Stimulated activated CD4-positive, alpha-beta T cell treated with anti-CD3 and anti-CD28 coated beads, Interleukin-15, amount 100 ng/mL, for 24 hours (primary cell): ENCODE results near the gene CYTH1.

Experiments used
- DNase-seq: peaks from one replicate; pipeline ENCODE4 v3.0.0-alpha.2; 2020

The CYTH1 gene

GRCh38 chr17:78665952-78666920, 115.8 kb downstream of the CYTH1 start:
- DNase-seq = peak; percentile 67

GRCh38 chr17:78665387-78665951, 116.6 kb downstream of the CYTH1 start:
- DNase-seq = no peak

GRCh38 chr17:78664476-78665386, 117.3 kb downstream of the CYTH1 start:
- DNase-seq = no peak

- no peak for DNase-seq
Measured at GRCh38 chr17:78661093-78661770, 120.8 kb downstream of the CYTH1 start.

- DNase-seq = no peak
Measured at GRCh38 chr17:78659546-78659945, 122.5 kb downstream of the CYTH1 start.

- DNase-seq = no peak
Measured at GRCh38 chr17:78658281-78658785, 123.7 kb downstream of the CYTH1 start.

GRCh38 chr17:78655251-78655940, 126.7 kb downstream of the CYTH1 start:
- no peak for DNase-seq

- DNase-seq = no peak
Measured at GRCh38 chr17:78654325-78654724, 127.7 kb downstream of the CYTH1 start.

- DNase-seq = no peak
Measured at GRCh38 chr17:78653382-78653781, 128.7 kb downstream of the CYTH1 start.

- no peak for DNase-seq
Measured at GRCh38 chr17:78652913-78653312, 129.2 kb downstream of the CYTH1 start.

GRCh38 chr17:78652024-78652423, 130.0 kb downstream of the CYTH1 start:
- no peak for DNase-seq

GRCh38 chr17:78651554-78651953, 130.5 kb downstream of the CYTH1 start:
- no peak for DNase-seq

GRCh38 chr17:78650093-78650715, 131.9 kb downstream of the CYTH1 start:
- no peak for DNase-seq

- no peak for DNase-seq
Measured at GRCh38 chr17:78648293-78648692, 133.8 kb downstream of the CYTH1 start.

GRCh38 chr17:78647032-78647431, 135.0 kb downstream of the CYTH1 start:
- no peak for DNase-seq

GRCh38 chr17:78645421-78646295, 136.4 kb downstream of the CYTH1 start:
- DNase-seq = peak; percentile 78

GRCh38 chr17:78644931-78645351, 137.1 kb downstream of the CYTH1 start:
- DNase-seq = no peak

GRCh38 chr17:78644224-78644623, 137.8 kb downstream of the CYTH1 start:
- DNase-seq = no peak

GRCh38 chr17:78643326-78643725, 138.7 kb downstream of the CYTH1 start:
- DNase-seq = no peak

- no peak for DNase-seq
Measured at GRCh38 chr17:78642707-78643106, 139.4 kb downstream of the CYTH1 start.
